Activated T-cell treated with anti-CD3 and anti-CD28 coated beads for 4 hours (primary cell): ENCODE results near the gene EP300.
"Not testable (repeated sequence)": the region's sequence is repeated elsewhere in the genome, so short reads cannot be mapped to it uniquely, and the experiment has no call there.

Experiments used
- DNase-seq: peaks from one replicate; pipeline ENCODE4 v3.0.0-alpha.2; 2020

EP300 gene

DNA sequence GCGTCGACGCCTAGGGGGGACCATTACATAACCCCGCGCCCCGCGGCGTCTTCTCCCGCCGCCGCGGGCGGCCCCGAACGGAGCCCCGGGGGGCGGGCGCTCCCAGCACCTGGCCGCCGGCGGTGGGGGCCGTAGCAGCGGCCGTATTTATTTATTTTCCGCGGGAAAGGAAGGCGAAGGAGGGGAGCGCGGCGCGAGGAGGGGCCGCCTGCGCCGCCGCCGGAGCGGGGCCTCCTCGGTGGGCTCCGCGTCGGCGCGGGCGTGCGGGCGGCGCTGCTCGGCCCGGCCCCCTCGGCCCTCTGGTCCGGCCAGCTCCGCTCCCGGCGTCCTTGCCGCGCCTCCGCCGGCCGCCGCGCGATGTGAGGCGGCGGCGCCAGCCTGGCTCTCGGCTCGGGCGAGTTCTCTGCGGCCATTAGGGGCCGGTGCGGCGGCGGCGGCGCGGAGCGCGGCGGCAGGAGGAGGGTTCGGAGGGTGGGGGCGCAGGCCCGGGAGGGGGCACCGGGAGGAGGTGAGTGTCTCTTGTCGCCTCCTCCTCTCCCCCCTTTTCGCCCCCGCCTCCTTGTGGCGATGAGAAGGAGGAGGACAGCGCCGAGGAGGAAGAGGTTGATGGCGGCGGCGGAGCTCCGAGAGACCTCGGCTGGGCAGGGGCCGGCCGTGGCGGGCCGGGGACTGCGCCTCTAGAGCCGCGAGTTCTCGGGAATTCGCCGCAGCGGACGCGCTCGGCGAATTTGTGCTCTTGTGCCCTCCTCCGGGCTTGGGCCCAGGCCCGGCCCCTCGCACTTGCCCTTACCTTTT is at the start of gene EP300:
Gene EP300 (plus strand): TSS at position 570 of the 795 bp plus-strand sequence. CDS start 413 bp downstream, outside the sequence.
- peak; percentile 79 for DNase-seq

DNA sequence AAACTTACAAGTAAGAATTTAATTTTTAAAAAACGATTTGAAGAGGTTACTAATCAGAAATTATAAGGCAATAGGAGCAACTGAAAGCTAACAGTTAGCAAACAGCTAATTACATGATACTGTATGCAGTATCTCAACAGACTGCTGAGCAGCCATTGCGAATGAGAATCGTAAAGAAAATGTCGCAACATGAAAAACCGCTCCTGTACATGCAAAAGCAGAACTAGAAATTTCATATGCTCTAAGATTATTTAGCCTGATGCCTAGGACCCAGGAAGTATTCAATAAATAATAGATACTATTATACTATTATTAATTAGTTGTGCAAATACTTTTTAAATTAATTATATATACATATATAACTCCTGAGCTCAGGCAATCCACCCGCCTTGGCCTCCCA is 48.7 kb upstream of the EP300 start:
- DNase-seq, result no peak

DNA sequence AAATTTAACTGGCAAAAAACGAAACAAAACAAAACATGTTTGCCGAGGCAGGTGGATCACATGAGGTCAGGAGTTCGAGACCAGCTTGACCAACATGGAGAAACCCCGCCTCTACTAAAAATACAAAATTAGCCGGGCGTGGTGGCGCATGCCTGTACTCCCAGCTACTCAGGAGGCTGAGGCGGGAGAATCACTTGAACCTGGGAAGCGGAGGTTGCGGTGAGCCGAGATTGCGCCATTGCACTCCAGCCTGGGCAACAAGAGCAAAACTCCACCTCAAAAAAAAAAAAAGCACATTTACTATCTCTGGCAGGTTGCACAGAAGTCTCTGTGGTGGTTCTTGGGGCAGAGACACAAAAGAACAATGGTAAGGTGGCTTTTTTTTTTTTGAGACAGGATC is 46.8 kb upstream of the EP300 start:
- DNase-seq, result not testable (repeated sequence)

- DNase-seq, result no peak
Observed at GRCh38 chr22:41047801-41048211, 44.6 kb upstream of the EP300 start.

GRCh38 chr22:41048345-41048744 is 44.0 kb upstream of the EP300 start:
- not testable (repeated sequence) for DNase-seq

DNA sequence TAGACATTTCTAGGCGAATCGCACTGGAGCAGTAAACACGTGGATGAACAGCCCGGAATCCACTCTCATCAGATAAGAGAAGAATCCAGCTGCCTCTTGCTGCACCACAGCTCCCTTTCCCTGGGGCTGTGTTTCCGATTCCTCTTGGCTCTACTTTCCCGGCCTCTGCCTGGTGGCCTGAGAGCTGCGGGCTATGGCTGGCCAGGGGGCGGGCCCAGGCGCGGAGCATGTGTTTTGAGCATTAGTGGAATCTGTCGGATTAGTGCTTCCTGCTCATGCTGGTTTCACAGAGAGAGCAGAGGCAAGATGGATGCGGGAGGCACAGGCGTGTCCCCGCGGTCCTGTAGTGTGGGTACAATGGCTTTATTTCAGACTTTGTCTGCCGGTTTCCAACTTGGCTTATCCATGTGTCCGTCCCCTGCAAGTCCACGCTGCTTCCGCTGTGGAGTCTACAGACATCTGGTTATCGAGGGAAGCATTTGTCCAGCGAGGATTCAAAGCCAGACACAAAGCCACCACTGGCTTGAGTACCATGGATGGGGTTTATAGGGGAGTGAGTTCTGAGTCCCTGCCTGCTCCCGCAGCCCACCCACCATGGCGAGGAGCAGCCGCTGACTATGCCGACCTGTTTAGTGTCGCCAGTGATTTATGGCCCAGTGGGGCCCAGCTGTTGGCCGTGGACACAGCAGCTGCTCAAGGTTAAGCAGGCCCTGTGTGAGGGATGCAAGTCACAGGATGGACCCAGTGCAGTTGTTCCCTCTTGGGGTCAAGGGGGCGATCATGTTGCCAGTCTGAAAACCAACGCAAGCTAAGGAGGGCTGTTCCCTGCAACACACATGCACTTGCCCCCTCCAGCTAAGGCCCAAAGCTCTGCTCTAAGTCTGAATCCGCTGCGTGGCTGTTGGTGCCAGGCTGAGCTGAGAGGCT is 43.3 kb upstream of the EP300 start:
- no peak for DNase-seq

DNA sequence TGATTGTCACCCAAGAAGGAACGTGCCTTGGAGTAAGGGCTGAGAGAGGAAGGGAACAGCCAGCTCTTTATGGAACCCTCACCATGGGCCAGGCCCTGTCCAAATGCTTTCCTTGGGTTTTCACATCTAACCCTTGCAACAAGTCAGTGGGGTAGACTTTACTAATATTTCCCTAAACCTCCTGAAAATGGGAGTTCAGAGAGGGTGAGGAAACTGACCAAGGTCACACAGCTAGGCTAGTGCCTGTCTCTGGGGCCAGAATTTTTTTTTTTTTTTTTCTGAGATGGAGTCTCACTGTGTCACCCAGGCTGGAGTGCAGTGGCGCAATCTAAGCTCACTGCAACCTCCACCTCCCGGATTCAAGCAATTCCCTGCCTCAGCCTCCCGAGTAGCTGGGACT is 42.6 kb upstream of the EP300 start:
- not testable (repeated sequence) for DNase-seq

DNA sequence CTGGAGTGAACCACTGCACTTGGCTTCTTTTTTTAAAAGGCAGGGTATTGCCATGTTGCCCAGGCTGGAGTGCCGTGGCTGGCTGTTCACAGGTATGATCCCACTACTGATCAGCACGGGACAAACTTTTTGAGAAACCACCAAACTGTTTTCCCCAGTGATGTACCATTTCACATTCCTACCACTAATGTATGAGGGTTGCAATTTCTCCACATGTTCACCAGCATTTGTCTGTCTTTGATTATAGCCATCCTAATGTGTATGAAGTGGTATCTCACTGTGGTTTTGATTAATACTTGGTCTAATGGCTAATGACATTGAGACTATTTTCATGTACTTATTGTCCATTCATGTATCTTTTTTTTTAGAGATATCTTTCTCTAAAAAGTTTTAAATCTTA is 41.5 kb upstream of the EP300 start:
- DNase-seq, result no peak

- no peak for DNase-seq
Observed at GRCh38 chr22:41052661-41053490, 39.5 kb upstream of the EP300 start.

GRCh38 chr22:41057076-41057475 is 35.3 kb upstream of the EP300 start:
- no peak for DNase-seq

DNA sequence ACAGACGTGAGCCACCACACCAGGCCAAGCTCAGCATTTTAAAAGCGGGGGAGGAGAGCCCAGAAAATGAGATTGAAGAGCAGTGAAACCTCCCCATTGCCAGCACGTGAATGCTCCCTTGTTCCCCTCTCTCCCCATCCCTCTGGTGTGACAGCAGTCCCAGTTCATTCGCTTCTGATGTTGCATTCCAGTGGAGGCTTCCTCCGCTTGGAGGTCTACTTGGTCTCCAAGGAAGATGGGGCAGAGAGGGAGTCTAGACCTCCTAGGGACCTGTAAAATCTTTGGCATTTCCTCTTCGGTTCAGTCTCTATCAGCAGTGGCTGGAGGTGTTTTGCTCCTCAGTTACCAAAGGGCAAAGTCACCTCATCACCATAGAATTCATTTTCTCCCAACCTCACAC is 30.2 kb upstream of the EP300 start:
- no peak for DNase-seq

- not testable (repeated sequence) for DNase-seq
Observed at GRCh38 chr22:41064326-41064725, 28.1 kb upstream of the EP300 start.

DNA sequence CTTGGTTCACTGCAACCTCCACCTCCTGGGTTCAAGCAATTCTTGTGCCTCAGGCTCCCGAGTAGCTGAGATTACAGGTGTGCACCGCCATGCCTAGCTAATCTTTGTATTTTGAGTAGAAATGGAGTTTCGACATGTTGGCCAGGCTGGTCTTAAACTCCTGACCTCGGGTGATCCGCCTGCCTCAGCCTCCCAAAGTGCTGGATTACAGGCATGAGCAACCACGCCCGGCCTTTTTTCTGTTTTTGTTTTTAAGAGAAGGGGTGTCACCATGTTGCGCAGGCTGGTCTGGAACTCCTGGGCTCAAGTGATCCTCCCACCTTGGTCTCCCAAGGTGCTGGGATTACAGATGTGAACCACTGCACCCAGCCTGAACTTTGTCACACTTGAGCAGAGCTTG is 26.1 kb upstream of the EP300 start:
- not testable (repeated sequence) for DNase-seq

- DNase-seq, result not testable (repeated sequence)
Observed at GRCh38 chr22:41067968-41068367, 24.4 kb upstream of the EP300 start.

DNA sequence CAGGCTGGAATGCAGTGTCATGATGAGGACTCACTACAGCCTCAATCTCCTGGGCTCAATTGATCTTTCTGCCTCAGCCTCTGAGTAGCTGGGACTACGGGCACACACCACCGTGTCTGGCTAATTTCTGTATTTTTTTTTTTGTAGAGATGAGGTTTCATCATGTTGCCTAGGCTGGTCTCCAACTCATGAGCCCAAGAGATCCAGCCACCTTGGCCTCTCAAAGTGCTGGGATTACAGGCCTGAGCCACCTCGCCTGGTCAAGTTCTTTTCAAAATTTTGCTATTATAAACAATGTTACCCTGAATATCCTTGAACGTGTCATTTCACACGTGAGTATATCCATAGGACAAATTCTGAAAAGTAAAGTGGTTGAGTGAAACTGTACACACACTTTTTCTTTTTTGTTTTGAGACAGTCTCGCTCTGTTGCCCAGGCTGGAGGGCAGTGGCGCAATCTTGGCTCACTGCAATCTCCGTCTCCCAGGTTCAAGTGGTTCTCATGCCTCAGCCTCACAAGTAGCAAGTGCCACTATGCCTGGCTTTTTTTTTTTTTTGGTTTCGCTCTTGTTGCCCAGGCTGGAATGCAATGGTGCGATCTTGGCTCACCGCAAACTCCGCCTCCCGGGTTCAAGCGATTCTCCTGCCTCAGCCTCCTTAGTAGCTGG is 21.6 kb upstream of the EP300 start:
- DNase-seq, result no peak

GRCh38 chr22:41074061-41074460 is 18.3 kb upstream of the EP300 start:
- no peak for DNase-seq

GRCh38 chr22:41074466-41074865 is 17.9 kb upstream of the EP300 start:
- no peak for DNase-seq

DNA sequence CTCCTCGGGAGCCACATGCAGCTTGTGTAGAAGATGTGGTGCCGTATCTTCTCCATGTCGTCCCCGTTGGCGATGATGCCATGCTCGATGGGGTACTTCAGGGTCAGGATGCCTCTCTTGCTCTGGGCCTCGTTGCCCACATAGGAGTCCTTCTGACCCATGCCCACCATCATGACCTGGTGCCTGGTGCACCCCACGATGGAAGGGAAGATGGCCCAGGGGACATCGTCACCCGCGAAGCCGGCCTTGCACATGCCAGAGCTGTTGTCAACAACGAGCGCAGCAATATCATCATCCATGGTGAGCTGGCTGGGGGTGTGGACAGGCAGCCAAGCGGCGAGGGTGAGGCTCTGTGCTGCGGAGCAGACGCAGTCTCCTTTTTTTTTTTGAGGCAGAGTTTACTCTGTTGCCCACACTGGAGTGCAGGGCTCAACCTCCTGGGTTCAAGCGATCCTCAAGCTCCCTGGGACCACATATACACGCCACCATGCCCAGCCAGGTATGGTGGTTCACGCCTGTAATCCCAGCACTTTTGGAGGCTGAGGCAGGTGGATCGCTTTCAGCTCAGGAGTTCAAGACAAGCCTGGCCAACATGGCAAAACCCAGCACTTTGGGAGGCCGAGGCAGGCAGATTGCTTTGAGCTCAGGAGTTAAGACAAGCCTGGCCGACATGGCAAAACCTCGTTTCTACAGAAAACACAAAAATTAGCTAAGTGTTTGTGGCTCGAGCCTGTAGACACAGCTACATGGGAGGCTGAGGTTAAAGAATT is 17.3 kb upstream of the EP300 start:
- DNase-seq, result no peak

DNA sequence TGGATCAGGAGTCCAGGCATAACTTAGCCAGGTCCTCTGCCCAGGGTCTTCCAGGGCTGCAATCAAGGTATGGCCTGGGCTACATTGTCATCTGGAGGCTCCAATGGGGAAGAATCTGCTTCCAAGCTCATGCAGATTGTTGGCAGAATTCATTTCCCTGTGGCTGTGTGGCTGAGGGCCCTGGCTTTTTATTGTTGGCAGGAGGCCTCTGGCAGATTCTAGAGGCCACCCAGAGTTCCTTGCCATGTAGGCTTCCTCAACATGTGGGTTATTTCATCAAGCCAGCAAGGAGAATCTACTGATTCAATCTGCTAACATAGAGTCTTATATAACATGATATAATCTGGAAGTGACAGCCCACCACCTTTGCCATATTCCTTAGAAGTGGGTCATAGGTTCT is 16.4 kb upstream of the EP300 start:
- DNase-seq, result no peak

- DNase-seq, result no peak
Observed at GRCh38 chr22:41076857-41077256, 15.5 kb upstream of the EP300 start.

GRCh38 chr22:41078931-41079330 is 13.5 kb upstream of the EP300 start:
- DNase-seq, result no peak

- no peak for DNase-seq
Observed at GRCh38 chr22:41085842-41086241, 6.5 kb upstream of the EP300 start.
